HepG2 (cell line): Measurements from ENCODE around the gene AJUBA. TPM values are rescaled to one million over a fixed set of nuclear protein-coding genes. Genes with fewer than 3 reads are reported as not detected.

Experiments used
- CEBPB ChIP-seq: IDR thresholded peaks from 2 replicates; pipeline ENCODE4 v1.6.1; 2011; ENCODE audit warnings: low read depth, low read length, improper control_type of control experiment, borderline replicate concordance
- DMAP1 ChIP-seq: IDR thresholded peaks from 2 replicates; pipeline ENCODE4 v1.6.1; 2016
- EEA1 ChIP-seq: sonication (generic); formaldehyde crosslinking; IDR thresholded peaks from 2 replicates; pipeline ENCODE4 v1.5.1; 2020; ENCODE audit warnings: mild to moderate bottlenecking, missing genetic modification reagents, borderline replicate concordance
- ELF1 ChIP-seq: sonication (generic); formaldehyde crosslinking; IDR thresholded peaks from 2 replicates; pipeline ENCODE4 v1.4.0; 2020; ENCODE audit warnings: missing genetic modification reagents
- KMT2A ChIP-seq: sonication (generic); formaldehyde crosslinking; IDR thresholded peaks from 2 replicates; pipeline ENCODE4 v1.4.0; 2020; ENCODE audit warnings: missing genetic modification reagents
- NFYC ChIP-seq: IDR thresholded peaks from 2 replicates; pipeline ENCODE4 v1.6.1; 2016; ENCODE audit warnings: missing genetic modification reagents, missing compliant biosample characterization
- RBM22 ChIP-seq: fragments of 200-400 bp; formaldehyde crosslinking; optimal IDR thresholded peaks from 2 replicates; pipeline ENCODE3; 2017; ENCODE audit warnings: mild to moderate bottlenecking, low read length, moderate library complexity
- SMARCC2 ChIP-seq: fragments of 450-650 bp; IDR thresholded peaks from 2 replicates; pipeline ENCODE4 v1.6.1; 2017; ENCODE audit warnings: antibody characterized with exemption, mild to moderate bottlenecking
- ZBTB8A ChIP-seq: sonication (generic); formaldehyde crosslinking; IDR thresholded peaks from 2 replicates; pipeline ENCODE4 v1.4.0; 2020; ENCODE audit warnings: mild to moderate bottlenecking, low read depth, missing genetic modification reagents, borderline replicate concordance
- ZNF224 ChIP-seq: sonication (generic); formaldehyde crosslinking; IDR thresholded peaks from 2 replicates; pipeline ENCODE4 v1.5.0; 2020; ENCODE audit warnings: mild to moderate bottlenecking, missing genetic modification reagents
- polyA plus RNA-seq, 8 experiments: library from polyadenylated mRNA; depleted of rRNA in 3 of 8; stranded (reverse) in 7 of 8; unstranded in 1 of 8; fragments of >200 nt; fragmentation: Illumina TruSeq in 4 of 8; extraction: Trizol in 4 of 8; gene quantifications; 2 replicates each; pipeline versions ENCODE4 v1.2.1 to v1.2.3, GENCODE V29; 2011 to 2016; ENCODE audit warnings: low read depth in 4 of 8, missing spikeins in 1 of 8, mixed read lengths in 1 of 8; ENCODE audit not compliant: insufficient read depth in 1 of 8
- total RNA-seq, 5 experiments: library from RNA; depleted of rRNA; stranded (reverse); fragments of >200 nt; fragmentation: Illumina TruSeq; extraction: Trizol; gene quantifications; 2 replicates each; pipeline ENCODE4 v1.2.3, GENCODE V29; 2016; ENCODE audit warnings: low read depth in 1 of 5
- TF ChIP-seq, protein P1 (sequence below): sonication (generic); formaldehyde crosslinking; IDR thresholded peaks from 2 replicates; pipeline ENCODE4 v1.4.0; 2020; ENCODE audit warnings: mild to moderate bottlenecking, missing genetic modification reagents
- TF ChIP-seq, protein P2 (sequence below): sonication (generic); formaldehyde crosslinking; IDR thresholded peaks from 2 replicates; pipeline ENCODE4 v1.5.0; 2020; ENCODE audit warnings: missing genetic modification reagents, mild to moderate bottlenecking, borderline replicate concordance
- TF ChIP-seq, protein P3 (sequence below): sonication (generic); formaldehyde crosslinking; IDR thresholded peaks from 2 replicates; pipeline ENCODE4 v1.4.0; 2020; ENCODE audit warnings: low read depth, missing genetic modification reagents
- TF ChIP-seq, protein P4 (sequence below): sonication (generic); formaldehyde crosslinking; IDR thresholded peaks from 2 replicates; pipeline ENCODE4 v1.4.0; 2020; ENCODE audit warnings: mild to moderate bottlenecking, missing genetic modification reagents
- TF ChIP-seq, protein P5 (sequence below): sonication (generic); formaldehyde crosslinking; IDR thresholded peaks from 2 replicates; pipeline ENCODE4 v1.4.0; 2020; ENCODE audit warnings: mild to moderate bottlenecking, missing genetic modification reagents

The AJUBA gene
- total and polyA plus RNA-seq, 2 of the 13 experiments (the other 11 are each of a cell fraction or from before 2014, with no cell fraction given), result 157 to 241 TPM

DNA sequence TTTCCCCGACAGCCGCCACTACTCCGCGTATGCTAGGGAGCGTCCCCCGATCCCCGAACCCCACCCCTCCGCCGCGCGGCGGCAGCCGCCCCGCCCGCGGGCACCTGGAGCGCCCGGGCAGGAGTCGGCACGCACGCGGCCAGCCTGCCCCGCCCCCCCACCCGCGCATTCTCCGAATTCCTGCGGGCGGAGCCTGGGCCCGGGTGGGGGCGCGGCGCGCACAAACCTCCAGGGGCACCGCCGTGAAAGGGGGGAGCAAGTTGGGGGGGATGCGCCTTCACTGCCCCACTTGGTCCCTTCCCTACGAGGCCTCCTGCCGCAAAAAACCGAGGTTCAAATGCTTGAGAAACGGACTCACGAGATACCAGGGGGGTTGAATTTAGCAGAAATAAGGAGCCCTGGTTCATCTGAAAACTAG is 1.7 kb downstream of the AJUBA start (continued):
- TF ChIP-seq ZBTB8A (no peak), DMAP1 (peak; percentile 77), ZNF224 (CRISPR knock-in tag) (no peak), NFYC (CRISPR knock-in tag) (no peak), EEA1 (no peak; the same call in 1 of the 2 replicates), SMARCC2 (no peak), RBM22 (no peak), ELF1 (CRISPR knock-in tag) (no peak), CEBPB (no peak), KMT2A (CRISPR knock-in tag) (no peak)
- TF ChIP-seq, protein P1, sequence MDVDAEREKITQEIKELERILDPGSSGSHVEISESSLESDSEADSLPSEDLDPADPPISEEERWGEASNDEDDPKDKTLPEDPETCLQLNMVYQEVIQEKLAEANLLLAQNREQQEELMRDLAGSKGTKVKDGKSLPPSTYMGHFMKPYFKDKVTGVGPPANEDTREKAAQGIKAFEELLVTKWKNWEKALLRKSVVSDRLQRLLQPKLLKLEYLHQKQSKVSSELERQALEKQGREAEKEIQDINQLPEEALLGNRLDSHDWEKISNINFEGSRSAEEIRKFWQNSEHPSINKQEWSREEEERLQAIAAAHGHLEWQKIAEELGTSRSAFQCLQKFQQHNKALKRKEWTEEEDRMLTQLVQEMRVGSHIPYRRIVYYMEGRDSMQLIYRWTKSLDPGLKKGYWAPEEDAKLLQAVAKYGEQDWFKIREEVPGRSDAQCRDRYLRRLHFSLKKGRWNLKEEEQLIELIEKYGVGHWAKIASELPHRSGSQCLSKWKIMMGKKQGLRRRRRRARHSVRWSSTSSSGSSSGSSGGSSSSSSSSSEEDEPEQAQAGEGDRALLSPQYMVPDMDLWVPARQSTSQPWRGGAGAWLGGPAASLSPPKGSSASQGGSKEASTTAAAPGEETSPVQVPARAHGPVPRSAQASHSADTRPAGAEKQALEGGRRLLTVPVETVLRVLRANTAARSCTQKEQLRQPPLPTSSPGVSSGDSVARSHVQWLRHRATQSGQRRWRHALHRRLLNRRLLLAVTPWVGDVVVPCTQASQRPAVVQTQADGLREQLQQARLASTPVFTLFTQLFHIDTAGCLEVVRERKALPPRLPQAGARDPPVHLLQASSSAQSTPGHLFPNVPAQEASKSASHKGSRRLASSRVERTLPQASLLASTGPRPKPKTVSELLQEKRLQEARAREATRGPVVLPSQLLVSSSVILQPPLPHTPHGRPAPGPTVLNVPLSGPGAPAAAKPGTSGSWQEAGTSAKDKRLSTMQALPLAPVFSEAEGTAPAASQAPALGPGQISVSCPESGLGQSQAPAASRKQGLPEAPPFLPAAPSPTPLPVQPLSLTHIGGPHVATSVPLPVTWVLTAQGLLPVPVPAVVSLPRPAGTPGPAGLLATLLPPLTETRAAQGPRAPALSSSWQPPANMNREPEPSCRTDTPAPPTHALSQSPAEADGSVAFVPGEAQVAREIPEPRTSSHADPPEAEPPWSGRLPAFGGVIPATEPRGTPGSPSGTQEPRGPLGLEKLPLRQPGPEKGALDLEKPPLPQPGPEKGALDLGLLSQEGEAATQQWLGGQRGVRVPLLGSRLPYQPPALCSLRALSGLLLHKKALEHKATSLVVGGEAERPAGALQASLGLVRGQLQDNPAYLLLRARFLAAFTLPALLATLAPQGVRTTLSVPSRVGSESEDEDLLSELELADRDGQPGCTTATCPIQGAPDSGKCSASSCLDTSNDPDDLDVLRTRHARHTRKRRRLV, result no peak
- TF ChIP-seq, protein P2, sequence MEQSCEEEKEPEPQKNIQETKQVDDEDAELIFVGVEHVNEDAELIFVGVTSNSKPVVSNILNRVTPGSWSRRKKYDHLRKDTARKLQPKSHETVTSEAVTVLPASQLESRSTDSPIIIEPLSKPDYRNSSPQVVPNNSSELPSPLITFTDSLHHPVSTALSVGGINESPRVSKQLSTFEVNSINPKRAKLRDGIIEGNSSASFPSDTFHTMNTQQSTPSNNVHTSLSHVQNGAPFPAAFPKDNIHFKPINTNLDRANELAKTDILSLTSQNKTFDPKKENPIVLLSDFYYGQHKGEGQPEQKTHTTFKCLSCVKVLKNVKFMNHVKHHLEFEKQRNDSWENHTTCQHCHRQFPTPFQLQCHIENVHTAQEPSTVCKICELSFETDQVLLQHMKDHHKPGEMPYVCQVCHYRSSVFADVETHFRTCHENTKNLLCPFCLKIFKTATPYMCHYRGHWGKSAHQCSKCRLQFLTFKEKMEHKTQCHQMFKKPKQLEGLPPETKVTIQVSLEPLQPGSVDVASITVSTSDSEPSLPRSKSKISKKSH (CRISPR knock-in tag), result no peak
- TF ChIP-seq, protein P3, sequence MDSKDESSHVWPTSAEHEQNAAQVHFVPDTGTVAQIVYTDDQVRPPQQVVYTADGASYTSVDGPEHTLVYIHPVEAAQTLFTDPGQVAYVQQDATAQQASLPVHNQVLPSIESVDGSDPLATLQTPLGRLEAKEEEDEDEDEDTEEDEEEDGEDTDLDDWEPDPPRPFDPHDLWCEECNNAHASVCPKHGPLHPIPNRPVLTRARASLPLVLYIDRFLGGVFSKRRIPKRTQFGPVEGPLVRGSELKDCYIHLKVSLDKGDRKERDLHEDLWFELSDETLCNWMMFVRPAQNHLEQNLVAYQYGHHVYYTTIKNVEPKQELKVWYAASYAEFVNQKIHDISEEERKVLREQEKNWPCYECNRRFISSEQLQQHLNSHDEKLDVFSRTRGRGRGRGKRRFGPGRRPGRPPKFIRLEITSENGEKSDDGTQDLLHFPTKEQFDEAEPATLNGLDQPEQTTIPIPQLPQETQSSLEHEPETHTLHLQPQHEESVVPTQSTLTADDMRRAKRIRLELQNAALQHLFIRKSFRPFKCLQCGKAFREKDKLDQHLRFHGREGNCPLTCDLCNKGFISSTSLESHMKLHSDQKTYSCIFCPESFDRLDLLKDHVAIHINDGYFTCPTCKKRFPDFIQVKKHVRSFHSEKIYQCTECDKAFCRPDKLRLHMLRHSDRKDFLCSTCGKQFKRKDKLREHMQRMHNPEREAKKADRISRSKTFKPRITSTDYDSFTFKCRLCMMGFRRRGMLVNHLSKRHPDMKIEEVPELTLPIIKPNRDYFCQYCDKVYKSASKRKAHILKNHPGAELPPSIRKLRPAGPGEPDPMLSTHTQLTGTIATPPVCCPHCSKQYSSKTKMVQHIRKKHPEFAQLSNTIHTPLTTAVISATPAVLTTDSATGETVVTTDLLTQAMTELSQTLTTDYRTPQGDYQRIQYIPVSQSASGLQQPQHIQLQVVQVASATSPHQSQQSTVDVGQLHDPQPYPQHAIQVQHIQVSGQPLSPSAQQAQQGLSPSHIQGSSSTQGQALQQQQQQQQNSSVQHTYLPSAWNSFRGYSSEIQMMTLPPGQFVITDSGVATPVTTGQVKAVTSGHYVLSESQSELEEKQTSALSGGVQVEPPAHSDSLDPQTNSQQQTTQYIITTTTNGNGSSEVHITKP (CRISPR knock-in tag), result no peak; the same call in 1 of the 2 replicates
- TF ChIP-seq, protein P4, sequence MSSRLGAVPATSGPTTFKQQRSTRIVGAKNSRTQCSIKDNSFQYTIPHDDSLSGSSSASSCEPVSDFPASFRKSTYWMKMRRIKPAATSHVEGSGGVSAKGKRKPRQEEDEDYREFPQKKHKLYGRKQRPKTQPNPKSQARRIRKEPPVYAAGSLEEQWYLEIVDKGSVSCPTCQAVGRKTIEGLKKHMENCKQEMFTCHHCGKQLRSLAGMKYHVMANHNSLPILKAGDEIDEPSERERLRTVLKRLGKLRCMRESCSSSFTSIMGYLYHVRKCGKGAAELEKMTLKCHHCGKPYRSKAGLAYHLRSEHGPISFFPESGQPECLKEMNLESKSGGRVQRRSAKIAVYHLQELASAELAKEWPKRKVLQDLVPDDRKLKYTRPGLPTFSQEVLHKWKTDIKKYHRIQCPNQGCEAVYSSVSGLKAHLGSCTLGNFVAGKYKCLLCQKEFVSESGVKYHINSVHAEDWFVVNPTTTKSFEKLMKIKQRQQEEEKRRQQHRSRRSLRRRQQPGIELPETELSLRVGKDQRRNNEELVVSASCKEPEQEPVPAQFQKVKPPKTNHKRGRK (CRISPR knock-in tag), result no peak
- TF ChIP-seq, protein P5, sequence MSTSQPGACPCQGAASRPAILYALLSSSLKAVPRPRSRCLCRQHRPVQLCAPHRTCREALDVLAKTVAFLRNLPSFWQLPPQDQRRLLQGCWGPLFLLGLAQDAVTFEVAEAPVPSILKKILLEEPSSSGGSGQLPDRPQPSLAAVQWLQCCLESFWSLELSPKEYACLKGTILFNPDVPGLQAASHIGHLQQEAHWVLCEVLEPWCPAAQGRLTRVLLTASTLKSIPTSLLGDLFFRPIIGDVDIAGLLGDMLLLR (CRISPR knock-in tag), result no peak
